GM12878 (cell line): ENCODE data around the gene STAT3. TPM values are rescaled to one million over a fixed set of nuclear protein-coding genes. Genes with fewer than 3 reads are reported as not detected.

Source experiments
- ATAC-seq: fragments of 200-7000 bp; cut with Tn5 transposase; 3 replicates; pipeline ENCODE4 v1.9.1; 2020; ENCODE audit warnings: mild to moderate bottlenecking, moderate library complexity
- BruUV-seq: library from RNA; stranded (reverse); fragments of 400-500 nt; replicated peaks from 2 replicates; lab custom pipeline; 2021; lab: Mats Ljungman, UMichigan
- CTCF ChIA-PET: fragments of 300-600 bp; sonication (Branson Sonifier 250); formaldehyde crosslinking; extraction: SDS; loops from one replicate; lab custom pipeline; 2021; ENCODE audit warnings: inconsistent platforms; lab: Yijun Ruan, JAX
- POLR2A ChIA-PET: fragments of 350-600 bp; formaldehyde crosslinking; extraction: SDS; loops from one replicate; lab custom pipeline; 2021; ENCODE audit warnings: inconsistent platforms; lab: Charles Lee
- RAD21 ChIA-PET: fragments of 300-600 bp; sonication (Branson Sonifier 250); formaldehyde crosslinking; loops from one replicate; lab custom pipeline; 2023; ENCODE audit warnings: antibody characterized with exemption; ENCODE audit not compliant: unreplicated experiment; lab: Charles Lee
- SMC1A ChIA-PET: fragments of 300-600 bp; sonication (Branson Sonifier 250); formaldehyde crosslinking; loops from one replicate; lab custom pipeline; 2023; ENCODE audit not compliant: unreplicated experiment, uncharacterized antibody; lab: Charles Lee
- DNase-seq: peaks from one replicate; pipeline ENCODE4 v3.0.0-alpha.2; 2011; ENCODE audit warnings: low read depth, low spot score
- FAIRE-seq: peaks from 3 replicates; lab custom pipeline; 2011; peaks lifted over from hg19 to GRCh38; lab: Jason Lieb, UNC
- H2AFZ ChIP-seq: 2 replicates; pipeline ENCODE4 v1.6.0; 2011; ENCODE audit warnings: low read depth, low read length, control low read depth; ENCODE audit not compliant: control insufficient read depth
- H3K27ac ChIP-seq: 2 replicates; pipeline ENCODE4 v1.5.1; 2011; ENCODE audit warnings: control low read depth; ENCODE audit not compliant: control insufficient read depth, insufficient read depth
- H3K27me3 ChIP-seq, 2 experiments: replicated peaks in 1 of 2; 2 replicates each; pipeline versions ENCODE4 v1.6.0 to v1.6.1; 2011; ENCODE audit warnings: low read length in 1 of 2; ENCODE audit not compliant: control insufficient read depth in 2 of 2, insufficient read depth in 2 of 2
- H3K36me3 ChIP-seq, 2 experiments: 2 replicates each; pipeline ENCODE4 v1.5.1; 2011; ENCODE audit warnings: low read length in 1 of 2; ENCODE audit not compliant: control insufficient read depth in 2 of 2, insufficient read depth in 2 of 2
- H3K4me1 ChIP-seq: 2 replicates; pipeline ENCODE4 v1.6.1; 2011; ENCODE audit warnings: mild to moderate bottlenecking, low read length, moderate library complexity, mixed read lengths; ENCODE audit not compliant: control insufficient read depth, insufficient read depth
- H3K4me2 ChIP-seq: 2 replicates; pipeline ENCODE4 v1.6.0; 2011; ENCODE audit warnings: control low read depth; ENCODE audit not compliant: control insufficient read depth, insufficient read depth
- H3K4me3 ChIP-seq: fragments of 200-600 bp; sonication (generic); 2 replicates; pipeline ENCODE4 v1.5.1; 2016
- H3K79me2 ChIP-seq: 2 replicates; pipeline ENCODE4 v1.6.0; 2011; ENCODE audit warnings: low read length; ENCODE audit not compliant: control insufficient read depth, insufficient read depth
- H3K9ac ChIP-seq: 2 replicates; pipeline ENCODE4 v1.8.0; 2011; ENCODE audit warnings: low read length, control low read depth, mixed read lengths; ENCODE audit not compliant: control insufficient read depth, insufficient read depth
- H3K9me3 ChIP-seq: replicated peaks from 3 replicates; pipeline ENCODE4 v1.5.1; 2011; ENCODE audit warnings: mild to moderate bottlenecking, low read length; ENCODE audit not compliant: control insufficient read depth, insufficient read depth
- H4K20me1 ChIP-seq: 2 replicates; pipeline ENCODE4 v1.6.0; 2011; ENCODE audit not compliant: control insufficient read depth, insufficient read depth
- ATF2 ChIP-seq: IDR thresholded peaks from 2 replicates; pipeline ENCODE4 v1.6.1; 2012; ENCODE audit warnings: low read length, inconsistent platforms
- CBX3 ChIP-seq: fragments of 200-600 bp; sonication (generic); IDR thresholded peaks from 2 replicates; pipeline ENCODE4 v1.6.1; 2016; ENCODE audit warnings: low read depth, borderline replicate concordance
- CREM ChIP-seq: IDR thresholded peaks from 2 replicates; pipeline ENCODE4 v1.6.1; 2014; ENCODE audit warnings: antibody characterized with exemption, low read depth
- IKZF1 ChIP-seq: fragments of 450-650 bp; conservative IDR thresholded peaks from 2 replicates; pipeline ENCODE4 v1.6.1; 2017; ENCODE audit warnings: antibody characterized with exemption, mild to moderate bottlenecking
- IRF3 ChIP-seq: fragments of 450-650 bp; IDR thresholded peaks from 2 replicates; pipeline ENCODE4 v1.6.1; 2014; ENCODE audit warnings: mild to moderate bottlenecking
- KAT2A ChIP-seq: conservative IDR thresholded peaks from 2 replicates; pipeline ENCODE4 v1.6.1; 2011; ENCODE audit warnings: low read depth, low read length; ENCODE audit not compliant: control insufficient read depth
- MTA2 ChIP-seq: fragments of 450-650 bp; IDR thresholded peaks from 2 replicates; pipeline ENCODE4 v1.6.1; 2016; ENCODE audit warnings: low read depth, mild to moderate bottlenecking, moderate library complexity
- NFIC ChIP-seq: IDR thresholded peaks from 2 replicates; pipeline ENCODE4 v1.6.1; 2012; ENCODE audit warnings: low read depth, mild to moderate bottlenecking, inconsistent platforms, low read length, moderate library complexity
- NR2F1 ChIP-seq: fragments of 450-650 bp; conservative IDR thresholded peaks from 2 replicates; pipeline ENCODE4 v1.6.1; 2017; ENCODE audit warnings: mild to moderate bottlenecking
- RAD51 ChIP-seq: fragments of 450-650 bp; IDR thresholded peaks from 2 replicates; pipeline ENCODE4 v1.6.1; 2016; ENCODE audit warnings: moderate library complexity, mild to moderate bottlenecking, inconsistent platforms
- RUNX3 ChIP-seq: IDR thresholded peaks from 2 replicates; pipeline ENCODE4 v1.6.1; 2012; ENCODE audit warnings: low read length, inconsistent platforms
- SMC3 ChIP-seq: IDR thresholded peaks from 2 replicates; pipeline ENCODE4 v1.6.1; 2011; ENCODE audit warnings: low read length, improper control_type of control experiment, borderline replicate concordance
- ZBED1 ChIP-seq: IDR thresholded peaks from 2 replicates; pipeline ENCODE4 v1.6.1; 2016; ENCODE audit warnings: borderline replicate concordance
- WGBS: methylation state at CpG from one replicate; pipeline ENCODE4 v1.1.6; 2016; ENCODE audit warnings: low lambda C conversion rate; ENCODE audit not compliant: insufficient replicate concordance, insufficient coverage; ENCODE audit errors: missing lambda C conversion rate; 5-methylcytosine and 5-hydroxymethylcytosine counted together
- in situ Hi-C: fragments of 300-500 bp; cut with MboI; formaldehyde crosslinking; loops from 9 replicates; pipeline ENCODE4 v1.14.3; 2018; ENCODE audit warnings: mixed read lengths
- intact Hi-C: fragments of 100-400 bp; cut with micrococcal nuclease; formaldehyde crosslinking; loops from one replicate; pipeline ENCODE4 v1.14.2; 2022; ENCODE audit not compliant: unreplicated experiment
- polyA plus RNA-seq, 11 experiments: library from polyadenylated mRNA; depleted of rRNA in 4 of 11; unstranded in 6 of 11; stranded (reverse) in 5 of 11; fragments of >200 nt; fragmentation: Nextera tagmentation in 4 of 11; fragmentation: Illumina TruSeq in 1 of 11; extraction: Ambion mirVana in 4 of 11; extraction: Trizol in 1 of 11; gene quantifications; 1 replicate in 1 of 11; 2 replicates in 10 of 11; pipeline versions ENCODE4 v1.2.1 to v1.2.3, GENCODE V29; 2011 to 2016; ENCODE audit warnings: inconsistent platforms in 2 of 11, missing spikeins in 2 of 11, low read depth in 1 of 11
- total RNA-seq, 4 experiments: library from RNA; depleted of rRNA in 3 of 4; stranded (reverse); fragments of >200 nt in 3 of 4; fragmentation: Illumina TruSeq in 1 of 4; extraction: Trizol in 1 of 4; gene quantifications; 2 replicates each; pipeline versions ENCODE4 v1.2.1 to v1.2.3, GENCODE V29; 2013 to 2021

Gene STAT3
- total and polyA plus RNA-seq, 10 of the 15 experiments (the other 5 are each of a cell fraction or from before 2014, with no cell fraction given), result 18.4 to 96.4 (median 60.9) TPM

GRCh38 chr17:42342242-42343008, 45.8 kb downstream of the STAT3 start:
- ChIA-PET CTCF (interaction anchor here (0.6 to 6.3 kb wide), 5 partner anchors 46 to 164 kb away, joined by 3 to 48 read pairs (median 4); partner anchors contain the start of gene STAT3), SMC1A (interaction anchor here (0.7 to 4.8 kb wide), 9 partner anchors 8 to 120 kb away, joined by 3 to 32 read pairs (median 4); partner anchors contain the start of gene STAT3), RAD21 (interaction anchor here (0.6 to 3.5 kb wide), 7 partner anchors 16 to 95 kb away, joined by 3 to 21 read pairs (median 4); partner anchors contain the start of gene STAT3), POLR2A (interaction anchor here (0.5 to 1.6 kb wide), 9 partner anchors 12 to 1498 kb away, joined by 3 to 11 read pairs (median 3); partner anchors contain the start of gene STAT3)
- Histone ChIP-seq H3K4me1 (peaks cover 55% of the 10 kb centered on the region), H4K20me1 (no peaks in the 10 kb centered on the region), H3K4me3 (no peak overlapping the region; the same call in 1 of the 2 replicates), H3K9ac (peak overlapping the region; percentile 36; the same call in 1 of the 2 replicates), H3K27me3 (no peaks in the 10 kb centered on the region), H3K4me2 (peak overlapping the region; percentile 73), H3K79me2 (peaks cover 14% of the 10 kb centered on the region), H3K9me3 (no peaks in the 10 kb centered on the region), H2AFZ (no peak overlapping the region), H3K27ac (peak overlapping the region; percentile 88), H3K36me3 (peaks cover 0 to 31% of the 10 kb centered on the region in 2 experiments)
- TF ChIP-seq NR2F1, result 0 out of 2 replicates have a peak, but pooled peaks have one; percentile 25
- TF ChIP-seq CBX3, result no peak
- TF ChIP-seq RAD51, result peak; percentile 41; the same call in 1 of the 2 replicates
- no peak for TF ChIP-seq IKZF1
- TF ChIP-seq IRF3, result no peak
- 0 out of 2 replicates have a peak, but pooled peaks have one; percentile 1 for TF ChIP-seq NFIC
- no peak for TF ChIP-seq MTA2
- peak; percentile 87 for TF ChIP-seq RUNX3
- no peak for TF ChIP-seq KAT2A
- no peak for TF ChIP-seq SMC3
- TF ChIP-seq CREM, result 0 out of 2 replicates have a peak, but pooled peaks have one; percentile 8
- no peak for TF ChIP-seq ZBED1
- TF ChIP-seq ATF2, result peak; percentile 10; the same call in 1 of the 2 replicates
- in situ Hi-C loops (no loop called here), intact Hi-C loops (no loop called here)
- TSS peak; percentile 29 for BruUV-seq
- ATAC-seq (peak; percentile 51), FAIRE-seq (peak; percentile 31), DNase-seq (no peak)
- WGBS, result 21% methylated on average over 9 of the region's 9 CpGs
